ENCODE results near the gene NAXE.

DNA sequence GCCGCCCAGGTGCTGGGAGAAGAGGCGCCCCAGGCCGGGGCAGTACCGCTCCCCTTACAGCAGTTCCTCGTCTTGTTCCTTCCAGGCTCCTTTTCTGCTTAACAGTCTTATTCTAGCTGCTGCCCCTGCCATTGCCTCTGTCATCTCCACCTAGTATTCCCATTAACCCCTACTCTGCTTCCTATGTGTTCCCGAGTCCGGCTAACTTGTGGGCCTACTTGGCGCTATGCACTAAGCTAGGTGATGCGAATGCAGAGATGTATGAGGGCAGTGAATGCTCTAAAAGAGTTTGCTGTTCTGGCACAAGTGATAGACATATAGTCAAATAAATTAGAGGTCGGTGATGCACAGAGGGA lies 18.9 kb upstream of the NAXE start:
- no peak for TF ChIP-seq REST (IDR thresholded peaks at IDR 0.05; ENCODE audit: low read depth)
- no peak for TF ChIP-seq YY1 (IDR thresholded peaks at IDR 0.05; ENCODE audit: low read depth)
- TF ChIP-seq EGR1 (IDR thresholded peaks at IDR 0.05): no peak
- no peak for TF ChIP-seq RAD21 (IDR thresholded peaks at IDR 0.05; ENCODE audit: low read depth)
- no peak for TF ChIP-seq EP300 (IDR thresholded peaks at IDR 0.05; ENCODE audit: borderline replicate concordance)
- no peak for TF ChIP-seq CEBPB (IDR thresholded peaks at IDR 0.05)
- no peak for TF ChIP-seq CREB1 (IDR thresholded peaks at IDR 0.05; ENCODE audit: low read depth)
- TF ChIP-seq, protein P1, sequence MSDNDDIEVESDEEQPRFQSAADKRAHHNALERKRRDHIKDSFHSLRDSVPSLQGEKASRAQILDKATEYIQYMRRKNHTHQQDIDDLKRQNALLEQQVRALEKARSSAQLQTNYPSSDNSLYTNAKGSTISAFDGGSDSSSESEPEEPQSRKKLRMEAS (IDR thresholded peaks at IDR 0.05): no peak
- no peak for TF ChIP-seq ZBTB7A (IDR thresholded peaks at IDR 0.05; ENCODE audit: low read depth)
- TF ChIP-seq NFIC (IDR thresholded peaks at IDR 0.05): no peak
- TF ChIP-seq TAF1 (IDR thresholded peaks at IDR 0.05; ENCODE audit: low read depth): no peak
